22Rv1 (cell line): Measurements from ENCODE around the gene SCUBE2.

Experiments used
- ZFX ChIP-seq: fragments of 450-650 bp; IDR thresholded peaks from 2 replicates; pipeline ENCODE4 v1.6.1; 2017; ENCODE audit warnings: antibody characterized with exemption, borderline replicate concordance
- TF ChIP-seq, protein P1 (sequence below): fragments of 450-650 bp; IDR thresholded peaks from 2 replicates; pipeline ENCODE4 v1.5.1; 2017; ENCODE audit warnings: mild to moderate bottlenecking

DNA sequence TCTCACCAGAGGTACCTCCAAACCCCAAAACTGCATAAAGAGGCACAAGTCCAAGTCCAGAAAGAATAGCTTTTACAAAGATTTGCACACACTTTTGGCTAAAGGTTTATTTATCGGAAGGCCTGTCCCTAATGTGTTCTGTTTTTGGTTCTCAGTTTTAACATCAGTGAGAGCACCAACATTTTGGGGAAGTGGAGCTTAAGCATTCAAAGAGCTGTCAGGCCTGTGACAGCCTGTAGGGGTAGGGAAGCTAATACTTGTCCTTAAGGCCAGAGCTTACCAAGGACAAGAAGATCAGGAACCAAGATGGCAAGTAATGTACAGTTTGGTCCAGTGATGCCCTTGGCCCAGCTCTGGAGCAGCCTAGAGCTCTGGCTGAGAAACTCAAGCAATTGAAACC is 38.9 kb upstream of the SCUBE2 start:
- TF ChIP-seq, protein P1, sequence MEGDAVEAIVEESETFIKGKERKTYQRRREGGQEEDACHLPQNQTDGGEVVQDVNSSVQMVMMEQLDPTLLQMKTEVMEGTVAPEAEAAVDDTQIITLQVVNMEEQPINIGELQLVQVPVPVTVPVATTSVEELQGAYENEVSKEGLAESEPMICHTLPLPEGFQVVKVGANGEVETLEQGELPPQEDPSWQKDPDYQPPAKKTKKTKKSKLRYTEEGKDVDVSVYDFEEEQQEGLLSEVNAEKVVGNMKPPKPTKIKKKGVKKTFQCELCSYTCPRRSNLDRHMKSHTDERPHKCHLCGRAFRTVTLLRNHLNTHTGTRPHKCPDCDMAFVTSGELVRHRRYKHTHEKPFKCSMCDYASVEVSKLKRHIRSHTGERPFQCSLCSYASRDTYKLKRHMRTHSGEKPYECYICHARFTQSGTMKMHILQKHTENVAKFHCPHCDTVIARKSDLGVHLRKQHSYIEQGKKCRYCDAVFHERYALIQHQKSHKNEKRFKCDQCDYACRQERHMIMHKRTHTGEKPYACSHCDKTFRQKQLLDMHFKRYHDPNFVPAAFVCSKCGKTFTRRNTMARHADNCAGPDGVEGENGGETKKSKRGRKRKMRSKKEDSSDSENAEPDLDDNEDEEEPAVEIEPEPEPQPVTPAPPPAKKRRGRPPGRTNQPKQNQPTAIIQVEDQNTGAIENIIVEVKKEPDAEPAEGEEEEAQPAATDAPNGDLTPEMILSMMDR, result no peak
- no peak for TF ChIP-seq ZFX
